Measurements from ENCODE around the gene RSPH1. TPM values are rescaled to one million over a fixed set of nuclear protein-coding genes. Genes with fewer than 3 reads are reported as not detected.

RSPH1 gene
- total and polyA plus RNA-seq, 2 of the 4 experiments (the other 2 are of a cell fraction), result not detected

DNA sequence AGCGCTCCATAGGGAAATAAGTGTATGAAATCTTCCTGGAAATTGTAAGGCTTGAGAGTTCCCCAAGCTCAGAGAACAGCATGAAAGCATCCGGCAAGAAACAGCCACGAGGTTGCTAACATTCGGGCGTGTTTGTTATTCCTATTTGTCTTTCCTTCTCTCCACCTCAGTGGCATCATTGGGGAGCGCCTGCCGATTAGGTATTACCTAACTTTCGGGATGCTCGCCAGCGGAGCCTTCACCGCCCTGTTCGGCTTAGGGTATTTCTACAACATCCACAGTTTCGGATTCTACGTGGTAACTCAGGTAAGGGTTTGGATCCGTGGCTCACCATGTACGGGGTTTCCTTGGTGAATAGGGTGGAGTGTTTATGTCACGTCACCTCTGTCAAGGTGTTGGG is 43.3 kb upstream of the RSPH1 start:
- Histone ChIP-seq H2BK20ac (ENCODE audit: low read depth, low read length) (no peak overlapping the region), H3K56ac (ENCODE audit: extremely low read depth, insufficient read depth, low read length) (no peak overlapping the region), H2BK5ac (ENCODE audit: low read depth, low read length, poor library complexity, severe bottlenecking) (no peak overlapping the region), H2BK15ac (ENCODE audit: low read depth, low read length) (no peak overlapping the region), H4K20me1 (ENCODE audit: insufficient read depth, low read length) (no peaks in the 10 kb centered on the region), H3K36me3 (ENCODE audit: control insufficient read depth, insufficient read depth, low read length) (no peaks in the 10 kb centered on the region), H3K9ac (ENCODE audit: low read depth, low read length) (no peak overlapping the region), H3K4me1 (ENCODE audit: control insufficient read depth, insufficient read depth, low read length) (no peaks in the 10 kb centered on the region), H3K18ac (ENCODE audit: low read depth, low read length) (no peak overlapping the region), H3K27ac (ENCODE audit: insufficient read depth, low read length) (no peak overlapping the region), H3K14ac (replicated peaks; ENCODE audit: low read depth, low read length) (no peak overlapping the region), H4K5ac (ENCODE audit: low read depth, low read length) (no peak overlapping the region), H3K4me2 (ENCODE audit: low read depth, low read length) (no peak overlapping the region), H3K9me3 (ENCODE audit: control insufficient read depth, insufficient read depth, low read length) (no peaks in the 10 kb centered on the region), H3K4me3 (ENCODE audit: insufficient read depth, low read depth, low read length) (no peak overlapping the region), H3K4ac (ENCODE audit: low read depth, low read length) (no peak overlapping the region), H2AK5ac (ENCODE audit: low read depth, low read length) (no peak overlapping the region), H4K8ac (ENCODE audit: low read depth in 2 of 2, low read length in 2 of 2) (no peak overlapping the region), H2BK120ac (ENCODE audit: low read depth, low read length) (no peak overlapping the region), H2AK9ac (replicated peaks; ENCODE audit: low read depth, low read length, poor library complexity) (no peak overlapping the region), H3K9me1 (ENCODE audit: insufficient read depth, low read length) (no peaks in the 10 kb centered on the region), H3K23ac (ENCODE audit: low read depth, low read length) (no peak overlapping the region), H3K79me1 (ENCODE audit: low read depth in 1 of 2, low read length in 2 of 2) (no peaks in the 10 kb centered on the region), H2AFZ (replicated peaks; ENCODE audit: low read length, poor library complexity) (no peak overlapping the region), H4K91ac (ENCODE audit: insufficient read depth, low read depth, low read length) (no peak overlapping the region), H3K27me3 (ENCODE audit: control insufficient read depth, insufficient read depth, low read length) (peaks cover 17% of the 10 kb centered on the region; the same call in 1 of the 2 replicates)
- in situ Hi-C loops (cut with MboI; ENCODE audit: low sequenced_read_pairs) (no loop called here), dilution Hi-C loops (cut with HindIII; ENCODE audit: low sequenced_read_pairs, unreplicated experiment) (no loop called here), intact Hi-C loops (cut with micrococcal nuclease) (no loop called here)
- POLR2A ChIA-PET (ENCODE audit: unreplicated experiment), result no interaction called here
- WGBS, 2 experiments (ENCODE audit: extremely low coverage in 2 of 2, insufficient read length in 1 of 2), result 80% methylated on average over 9 of the region's 17 CpGs; no CpG with 5 or more reads in 1 of the 2 experiments
- no peak for ATAC-seq (ENCODE audit: low read depth)
- no TSS peak for BruUV-seq (replicated peaks)
- DNase-seq, result no peak
- CTCF ChIA-PET, result no interaction called here
- TF ChIP-seq MXI1 (IDR thresholded peaks at IDR 0.05; ENCODE audit: borderline replicate concordance, low read depth, low read length) (no peak), SMC3 (IDR thresholded peaks at IDR 0.05; ENCODE audit: low read depth, low read length) (no peak), RFX5 (IDR thresholded peaks at IDR 0.05; ENCODE audit: low read depth, low read length) (no peak), RAD21 (IDR thresholded peaks at IDR 0.05; ENCODE audit: low read length) (no peak), POLR2A (IDR thresholded peaks at IDR 0.05; ENCODE audit: low read depth, low read length) (no peak), MAZ (IDR thresholded peaks at IDR 0.05; ENCODE audit: borderline replicate concordance, low read depth, low read length) (no peak), RCOR1 (IDR thresholded peaks at IDR 0.05; ENCODE audit: insufficient replicate concordance, low read length) (no peak), NFE2L2 (IDR thresholded peaks at IDR 0.05; ENCODE audit: low read depth, low read length) (no peak)
- TF ChIP-seq, protein P1, sequence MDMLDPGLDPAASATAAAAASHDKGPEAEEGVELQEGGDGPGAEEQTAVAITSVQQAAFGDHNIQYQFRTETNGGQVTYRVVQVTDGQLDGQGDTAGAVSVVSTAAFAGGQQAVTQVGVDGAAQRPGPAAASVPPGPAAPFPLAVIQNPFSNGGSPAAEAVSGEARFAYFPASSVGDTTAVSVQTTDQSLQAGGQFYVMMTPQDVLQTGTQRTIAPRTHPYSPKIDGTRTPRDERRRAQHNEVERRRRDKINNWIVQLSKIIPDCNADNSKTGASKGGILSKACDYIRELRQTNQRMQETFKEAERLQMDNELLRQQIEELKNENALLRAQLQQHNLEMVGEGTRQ (IDR thresholded peaks at IDR 0.05; ENCODE audit: low read depth, low read length), result no peak
- TF ChIP-seq, protein P2, sequence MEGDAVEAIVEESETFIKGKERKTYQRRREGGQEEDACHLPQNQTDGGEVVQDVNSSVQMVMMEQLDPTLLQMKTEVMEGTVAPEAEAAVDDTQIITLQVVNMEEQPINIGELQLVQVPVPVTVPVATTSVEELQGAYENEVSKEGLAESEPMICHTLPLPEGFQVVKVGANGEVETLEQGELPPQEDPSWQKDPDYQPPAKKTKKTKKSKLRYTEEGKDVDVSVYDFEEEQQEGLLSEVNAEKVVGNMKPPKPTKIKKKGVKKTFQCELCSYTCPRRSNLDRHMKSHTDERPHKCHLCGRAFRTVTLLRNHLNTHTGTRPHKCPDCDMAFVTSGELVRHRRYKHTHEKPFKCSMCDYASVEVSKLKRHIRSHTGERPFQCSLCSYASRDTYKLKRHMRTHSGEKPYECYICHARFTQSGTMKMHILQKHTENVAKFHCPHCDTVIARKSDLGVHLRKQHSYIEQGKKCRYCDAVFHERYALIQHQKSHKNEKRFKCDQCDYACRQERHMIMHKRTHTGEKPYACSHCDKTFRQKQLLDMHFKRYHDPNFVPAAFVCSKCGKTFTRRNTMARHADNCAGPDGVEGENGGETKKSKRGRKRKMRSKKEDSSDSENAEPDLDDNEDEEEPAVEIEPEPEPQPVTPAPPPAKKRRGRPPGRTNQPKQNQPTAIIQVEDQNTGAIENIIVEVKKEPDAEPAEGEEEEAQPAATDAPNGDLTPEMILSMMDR (conservative IDR thresholded peaks at IDR 0.05; ENCODE audit: low read depth, low read length), result no peak

All from IMR-90 (cell line).